Measurements from ENCODE around the gene ABCF3.

Gene ABCF3

DNA sequence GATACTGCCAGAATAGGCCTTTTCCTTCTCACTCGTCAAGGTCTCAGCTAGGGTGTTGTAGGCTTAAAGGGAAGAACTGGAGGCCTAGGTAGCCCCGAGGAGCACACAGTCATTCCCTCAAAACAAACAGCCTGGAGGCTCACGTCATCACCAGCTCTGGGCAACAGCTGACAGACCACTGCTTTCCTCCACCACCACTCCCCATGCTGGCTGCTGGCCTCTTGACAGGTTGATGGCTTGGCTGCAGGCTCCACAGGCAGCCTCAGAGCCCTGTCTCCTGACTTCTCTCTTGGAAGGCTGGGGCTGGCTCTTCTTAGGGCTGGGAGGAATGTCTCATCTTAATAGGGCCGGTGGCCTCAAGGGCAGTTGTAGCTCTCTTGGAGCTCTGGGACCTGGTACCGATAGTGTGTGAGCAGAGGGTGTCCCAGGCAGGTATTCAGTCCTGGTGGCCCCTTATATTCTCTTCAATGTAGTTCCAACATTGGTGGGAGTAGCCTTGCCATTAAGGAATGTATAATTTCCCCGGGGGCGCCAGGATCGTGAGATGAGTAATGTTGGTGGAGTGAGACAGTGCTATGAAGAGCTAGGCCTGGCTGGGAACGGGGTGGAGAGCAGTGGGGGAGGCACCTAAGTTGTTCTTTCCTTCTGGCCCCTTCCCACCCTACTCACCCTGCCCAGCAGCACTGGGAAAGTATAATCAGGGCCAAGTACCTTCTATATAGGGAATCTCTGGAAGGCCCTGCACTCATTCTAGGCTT lies 17.5 kb upstream of the ABCF3 start:
- no peak for DNase-seq

DNA sequence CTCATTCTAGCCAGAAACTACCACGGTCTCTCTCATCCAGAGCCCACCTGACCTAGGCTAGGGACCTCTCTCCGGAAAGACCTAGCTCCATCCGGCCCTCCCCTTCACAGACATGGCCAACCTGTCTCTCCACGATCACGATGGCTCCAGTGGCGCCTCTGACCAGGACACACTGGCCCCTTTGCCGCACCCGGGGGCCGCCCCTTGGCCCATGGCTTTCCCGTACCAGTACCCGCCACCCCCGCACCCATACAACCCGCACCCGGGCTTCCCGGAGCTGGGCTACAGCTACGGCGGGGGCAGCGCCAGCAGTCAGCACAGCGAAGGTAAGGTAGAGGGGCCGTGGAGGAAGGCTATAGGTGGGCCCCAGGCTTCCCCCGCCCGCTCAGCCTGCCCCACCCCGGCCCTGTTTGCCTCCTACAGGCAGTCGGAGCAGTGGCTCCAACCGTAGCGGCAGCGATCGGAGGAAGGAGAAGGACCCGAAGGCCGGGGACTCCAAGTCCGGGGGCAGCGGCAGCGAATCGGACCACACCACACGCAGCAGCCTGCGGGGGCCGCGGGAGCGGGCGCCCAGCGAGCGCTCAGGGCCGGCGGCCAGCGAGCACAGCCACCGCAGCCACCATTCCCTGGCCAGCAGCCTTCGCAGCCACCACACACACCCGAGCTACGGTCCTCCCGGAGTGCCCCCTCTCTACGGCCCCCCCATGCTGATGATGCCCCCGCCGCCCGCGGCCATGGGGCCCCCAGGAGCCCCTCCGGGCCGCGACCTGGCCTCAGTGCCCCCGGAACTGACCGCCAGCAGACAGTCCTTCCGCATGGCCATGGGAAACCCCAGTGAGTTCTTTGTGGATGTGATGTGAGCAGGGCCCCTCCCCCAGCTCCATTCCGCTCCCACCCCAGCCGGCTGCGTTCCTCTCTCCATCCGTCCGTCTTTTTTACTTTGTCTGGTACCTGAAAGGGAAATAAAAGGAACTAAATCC lies 15.8 kb upstream of the ABCF3 start:
- DNase-seq: no peak

DNA sequence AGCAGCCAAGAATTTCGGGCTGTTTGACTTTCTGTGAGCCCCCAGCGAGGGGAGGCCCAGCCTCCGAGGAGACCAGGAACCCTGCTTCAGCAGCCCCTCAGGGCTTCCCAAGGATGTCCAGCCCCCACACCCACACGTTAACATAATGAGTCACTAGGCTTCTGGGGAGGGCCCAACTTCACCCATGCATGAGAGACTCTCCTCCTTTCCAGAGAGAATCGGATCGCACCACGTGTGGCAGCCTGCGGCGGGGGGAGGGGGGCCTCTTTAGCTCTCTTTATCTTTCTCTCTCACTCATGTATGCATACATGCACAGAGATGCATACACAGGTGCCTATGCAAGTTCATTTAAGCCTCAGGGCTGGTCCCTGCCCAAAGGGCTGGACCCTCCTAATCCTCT lies 14.4 kb upstream of the ABCF3 start:
- no peak for DNase-seq

DNA sequence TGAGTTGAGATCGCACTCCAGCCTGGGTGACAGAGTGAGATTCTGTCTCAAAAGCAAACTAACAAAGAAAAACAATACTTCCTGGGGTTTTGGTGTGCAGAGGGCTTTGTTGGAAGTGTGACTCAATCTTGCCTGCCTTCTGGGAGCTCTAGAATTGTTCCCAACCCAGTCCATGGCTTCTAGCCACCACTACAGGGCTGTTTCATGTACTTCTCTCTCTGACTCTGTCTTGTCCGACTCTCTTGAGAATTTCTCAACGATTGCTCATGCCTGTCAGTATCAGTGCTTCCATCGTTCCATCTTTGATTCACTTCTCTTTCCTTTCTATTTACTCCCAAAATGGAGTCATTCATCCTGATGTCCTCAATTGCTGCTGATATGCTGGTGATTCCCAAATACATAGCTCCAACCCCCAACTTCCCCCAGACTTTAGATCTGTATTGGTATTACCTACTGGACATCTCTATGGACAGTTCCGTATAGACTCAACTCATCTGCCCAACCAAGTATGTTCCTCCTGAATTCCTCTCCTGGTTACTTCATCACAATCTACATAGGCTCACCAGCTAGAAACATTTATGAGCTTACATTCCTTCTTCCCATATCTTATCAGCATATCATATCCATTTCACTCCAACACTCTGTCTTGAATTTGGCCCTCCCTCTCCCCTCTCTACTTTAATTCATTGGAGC lies 13.2 kb upstream of the ABCF3 start:
- DNase-seq: no peak

DNA sequence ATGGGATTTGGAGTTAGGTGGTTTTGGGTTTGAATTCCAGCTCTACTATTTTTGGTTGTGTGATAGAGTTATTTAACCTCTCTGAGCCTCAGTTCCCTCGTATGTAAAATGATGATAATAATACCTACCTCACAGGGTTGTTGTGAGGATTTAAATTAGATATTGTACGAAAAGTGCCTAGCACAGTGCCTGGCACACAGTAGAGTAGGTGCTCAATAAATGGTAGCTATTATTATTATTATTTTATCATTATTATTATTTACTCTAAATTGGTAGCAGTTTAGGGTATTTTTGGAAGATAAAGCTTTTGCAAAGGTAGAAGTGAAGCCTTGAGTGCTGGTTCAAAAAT lies 12.7 kb upstream of the ABCF3 start:
- no peak for DNase-seq

DNA sequence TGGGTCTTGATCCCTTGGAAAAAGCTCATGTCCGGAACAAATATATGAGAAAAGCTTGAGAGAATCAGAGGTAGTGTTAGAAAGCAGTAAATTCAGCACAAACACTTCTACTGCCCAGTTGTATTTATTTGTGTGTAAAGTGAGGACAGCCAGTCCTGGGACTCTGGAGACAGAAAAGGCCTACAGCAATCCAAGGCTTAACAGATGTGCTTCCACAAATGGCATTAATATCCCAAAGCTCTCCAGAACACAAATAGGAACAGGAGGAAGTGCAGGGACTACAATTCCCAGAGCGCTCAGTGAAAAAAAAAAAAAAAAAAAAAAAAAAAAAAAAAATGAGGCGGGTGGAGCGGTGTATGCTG lies 11.7 kb upstream of the ABCF3 start:
- no peak for DNase-seq

DNA sequence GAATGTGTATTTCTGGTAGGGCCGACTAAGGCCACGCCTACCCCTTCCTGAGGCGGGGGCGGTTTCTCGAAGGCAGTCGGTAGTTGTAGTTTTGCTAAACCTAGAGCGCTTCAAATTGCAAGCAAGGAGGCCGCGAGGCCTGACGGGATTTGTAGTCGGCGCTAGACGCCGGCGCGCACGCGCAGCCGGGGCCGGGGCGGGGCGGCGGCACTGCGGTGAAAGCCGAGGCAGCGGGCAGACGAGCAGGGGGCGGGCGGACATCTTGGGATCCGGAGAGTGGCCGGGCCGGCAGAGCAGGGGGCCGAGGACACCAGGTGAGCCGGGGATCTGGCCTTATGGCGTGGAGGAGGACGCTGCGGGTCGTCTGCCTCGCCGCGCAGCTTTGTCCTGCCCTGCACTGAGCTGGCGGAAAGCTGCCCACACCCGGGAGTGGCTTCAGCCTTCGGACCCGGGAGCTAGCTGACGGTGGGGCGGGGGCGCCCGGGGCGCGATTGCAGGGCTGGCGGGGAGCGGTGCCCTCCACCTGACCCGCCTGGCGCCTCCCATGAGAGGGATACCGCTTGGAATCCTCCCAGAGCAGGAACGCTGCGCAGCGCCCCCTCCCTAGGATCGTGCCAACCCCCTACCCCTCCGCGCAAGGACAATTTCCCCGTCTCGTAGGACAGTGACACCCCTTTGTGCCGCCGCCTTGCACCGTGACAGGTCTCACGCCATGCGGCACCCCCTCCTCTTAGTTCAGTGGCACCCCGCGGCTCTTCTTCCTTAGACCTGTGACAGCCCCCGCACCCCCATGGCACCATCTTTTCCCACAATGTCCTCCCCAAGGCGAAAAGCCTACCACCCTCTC lies 11.1 kb upstream of the ABCF3 start, which contains the start of gene AP2M1:
Gene AP2M1 (plus strand): TSS at position 210 of the 847 bp plus-strand sequence. CDS start 2,139 bp downstream, outside the sequence.
- peak; percentile 99 for DNase-seq

DNA sequence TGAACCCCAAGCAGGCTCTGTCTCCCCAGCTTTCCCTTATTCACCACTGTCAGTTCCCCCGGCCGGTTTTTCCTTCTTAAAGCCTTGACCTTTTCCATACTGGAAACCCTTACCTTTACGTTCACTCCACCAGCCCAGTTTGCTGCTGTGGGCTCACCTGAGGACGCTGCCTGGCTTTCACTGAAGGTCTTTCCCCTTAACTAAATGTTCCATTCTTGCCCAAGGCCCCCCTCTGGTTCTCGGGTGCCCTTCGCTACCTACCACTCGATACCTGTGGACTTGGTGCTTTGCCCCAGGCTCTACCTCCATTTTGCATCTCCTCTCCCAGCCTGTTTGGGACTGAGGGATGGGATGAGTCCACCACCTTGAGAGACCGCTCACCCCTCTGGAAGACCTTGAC lies 10.5 kb upstream of the ABCF3 start:
- no peak for DNase-seq

DNA sequence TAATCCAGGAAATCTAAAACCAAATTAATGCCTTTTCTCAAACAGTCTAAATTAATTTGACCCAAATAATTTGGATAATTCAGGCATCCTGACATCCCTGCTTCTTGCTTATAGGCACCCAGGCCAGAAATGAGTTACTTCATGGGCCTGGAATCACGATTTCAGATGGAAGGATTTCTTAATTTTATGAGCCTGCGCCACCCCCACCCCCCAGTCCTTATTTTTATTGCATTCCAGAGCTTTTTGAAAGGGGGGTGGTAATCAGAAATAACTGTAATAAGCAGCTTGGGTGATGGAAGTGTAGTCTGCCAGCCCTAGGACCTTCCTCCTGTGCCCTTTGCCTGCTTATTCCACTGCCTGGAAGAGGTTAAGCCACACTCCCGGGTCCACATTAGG lies 10.0 kb upstream of the ABCF3 start:
- DNase-seq: no peak

DNA sequence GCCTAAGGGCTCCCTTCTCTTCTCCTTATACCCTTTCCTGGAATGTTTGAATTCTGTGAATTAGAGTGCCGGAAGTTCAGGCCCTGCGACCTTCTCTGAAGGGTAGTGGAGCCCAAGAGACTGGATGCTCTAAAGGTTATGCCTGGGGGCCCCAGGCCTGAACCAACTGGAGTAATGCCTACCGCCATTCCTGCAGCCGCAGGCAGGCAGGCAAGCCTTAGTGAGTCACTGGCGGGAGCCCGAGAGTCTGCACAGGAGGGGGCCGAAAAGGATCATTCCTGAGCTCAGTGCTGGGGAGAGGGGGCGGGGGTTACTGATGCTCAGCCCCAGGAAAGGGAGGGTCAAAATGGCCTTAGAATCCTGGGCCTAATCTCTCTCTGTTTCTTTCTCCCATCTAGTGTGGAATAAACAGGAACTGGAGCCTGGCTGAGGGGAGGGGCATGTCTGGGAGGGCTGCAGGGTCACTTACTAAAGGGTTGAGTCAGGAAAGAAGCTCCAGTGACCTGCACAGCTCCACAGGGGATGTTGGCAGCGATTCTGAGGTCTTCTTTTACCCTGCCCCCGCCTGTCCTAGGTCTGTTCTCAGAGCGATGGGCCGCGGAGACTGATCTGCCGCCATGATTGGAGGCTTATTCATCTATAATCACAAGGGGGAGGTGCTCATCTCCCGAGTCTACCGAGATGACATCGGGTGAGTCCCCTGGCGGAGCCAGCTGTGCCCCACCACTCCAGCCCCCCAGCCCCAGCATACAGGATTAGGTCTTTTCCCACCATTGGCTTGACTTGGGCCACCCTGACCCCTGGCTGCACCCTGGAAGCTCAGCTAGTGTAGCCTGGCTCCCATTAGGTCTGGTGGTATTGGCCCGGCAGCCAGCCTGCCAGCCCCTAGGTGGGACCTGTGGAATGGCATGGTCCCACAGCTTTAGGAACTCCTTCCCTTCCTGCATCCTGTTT lies 9.3 kb upstream of the ABCF3 start:
- DNase-seq: peak; percentile 78

DNA sequence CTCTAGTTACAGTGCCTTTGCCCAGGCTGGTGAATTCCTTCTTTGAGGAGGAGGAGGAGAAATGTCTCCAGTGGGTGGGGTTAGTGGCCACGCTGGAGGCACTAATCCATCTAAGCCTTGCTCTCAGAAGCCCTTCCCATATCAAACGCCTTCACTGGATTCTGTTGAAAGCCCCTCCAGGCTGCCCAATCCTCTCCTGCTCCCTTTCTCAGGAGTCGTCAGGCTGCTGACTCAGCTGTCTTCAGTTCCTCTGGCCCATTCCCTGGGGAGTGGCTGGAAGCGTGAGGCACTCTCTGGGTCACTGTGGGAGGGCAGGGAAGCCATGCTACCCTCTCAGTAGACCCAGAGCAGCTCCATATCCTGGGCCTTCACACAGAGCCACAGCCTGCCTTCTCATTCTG lies 8.7 kb upstream of the ABCF3 start:
- DNase-seq: no peak

DNA sequence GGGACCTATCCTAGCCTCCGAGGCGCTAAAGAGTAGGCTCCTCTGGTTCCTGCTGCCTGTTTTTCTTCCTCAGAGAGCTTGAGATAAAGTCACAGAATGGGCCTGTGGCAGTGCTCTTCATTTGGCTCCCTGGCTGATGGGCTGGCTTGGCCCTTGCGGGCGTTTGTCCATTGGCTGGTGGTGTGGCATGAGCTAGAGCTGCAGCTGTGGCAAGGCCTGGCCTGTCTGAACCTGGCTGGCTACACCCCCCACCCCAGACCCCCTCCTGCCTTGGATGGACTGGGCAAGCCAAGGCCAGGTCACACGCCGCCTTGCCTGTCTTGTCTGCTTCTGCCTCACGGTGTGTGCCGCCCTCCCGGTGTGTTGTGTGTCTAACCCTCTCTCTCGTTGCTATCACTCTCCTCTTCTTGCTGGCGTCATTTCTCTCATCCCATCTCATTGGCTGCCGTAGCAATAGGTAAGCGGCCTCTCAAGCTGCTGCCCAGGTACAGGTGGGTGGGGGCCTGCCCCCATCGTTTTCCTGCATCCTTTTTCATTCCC lies 8.2 kb upstream of the ABCF3 start:
- no peak for DNase-seq

DNA sequence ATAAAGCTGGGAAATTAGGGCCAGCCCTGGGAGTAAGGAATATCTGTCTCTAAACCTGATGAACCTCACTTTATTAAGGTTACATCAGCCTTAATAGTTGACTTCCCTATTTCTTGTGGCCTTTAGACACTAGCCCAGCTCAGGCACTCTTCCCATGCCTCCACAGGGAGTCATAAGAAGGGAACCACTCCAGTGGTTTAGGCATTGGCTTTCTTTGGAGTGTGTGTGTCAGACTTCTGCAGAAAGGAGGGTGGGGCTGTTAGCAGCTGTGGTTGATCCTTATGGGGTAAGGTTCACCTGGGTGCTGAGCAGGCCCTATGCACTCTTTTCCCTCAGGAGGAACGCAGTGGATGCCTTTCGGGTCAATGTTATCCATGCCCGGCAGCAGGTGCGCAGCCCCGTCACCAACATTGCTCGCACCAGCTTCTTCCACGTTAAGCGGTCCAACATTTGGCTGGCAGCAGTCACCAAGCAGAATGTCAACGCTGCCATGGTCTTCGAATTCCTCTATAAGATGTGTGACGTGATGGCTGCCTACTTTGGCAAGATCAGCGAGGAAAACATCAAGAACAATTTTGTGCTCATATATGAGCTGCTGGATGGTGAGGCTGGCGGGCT lies 7.4 kb upstream of the ABCF3 start:
- no peak for DNase-seq

DNA sequence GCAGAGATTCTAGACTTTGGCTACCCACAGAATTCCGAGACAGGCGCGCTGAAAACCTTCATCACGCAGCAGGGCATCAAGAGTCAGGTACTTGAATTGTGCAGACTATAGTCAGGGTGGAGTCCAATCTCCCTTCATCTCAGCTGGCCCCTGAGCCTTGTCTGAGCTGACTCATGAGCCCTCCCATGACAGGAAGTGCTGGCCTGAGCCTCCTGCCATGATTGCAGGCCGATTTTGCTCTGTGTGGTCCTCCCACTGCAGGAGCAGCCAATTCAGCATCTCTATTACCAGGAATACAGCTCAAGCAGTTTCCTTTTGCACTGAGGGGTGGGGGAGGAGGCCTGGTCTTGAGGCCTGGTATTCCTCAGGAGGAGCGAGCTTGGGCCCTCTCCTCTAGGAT lies 5.8 kb upstream of the ABCF3 start:
- peak; percentile 11 for DNase-seq

DNA sequence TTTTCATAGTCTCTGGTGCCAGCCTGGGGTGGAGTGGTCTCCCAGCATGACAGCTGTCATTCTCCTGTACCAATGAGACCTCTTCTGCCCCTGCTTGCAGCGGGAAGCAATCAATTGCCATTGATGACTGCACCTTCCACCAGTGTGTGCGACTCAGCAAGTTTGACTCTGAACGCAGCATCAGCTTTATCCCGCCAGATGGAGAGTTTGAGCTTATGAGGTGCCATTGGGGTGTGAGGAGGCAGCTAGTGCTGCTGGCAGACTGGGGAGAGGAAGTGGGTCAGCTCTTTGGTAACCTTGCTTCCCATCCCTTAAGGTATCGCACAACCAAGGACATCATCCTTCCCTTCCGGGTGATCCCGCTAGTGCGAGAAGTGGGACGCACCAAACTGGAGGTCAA lies 4.4 kb upstream of the ABCF3 start:
- DNase-seq: no peak

DNA sequence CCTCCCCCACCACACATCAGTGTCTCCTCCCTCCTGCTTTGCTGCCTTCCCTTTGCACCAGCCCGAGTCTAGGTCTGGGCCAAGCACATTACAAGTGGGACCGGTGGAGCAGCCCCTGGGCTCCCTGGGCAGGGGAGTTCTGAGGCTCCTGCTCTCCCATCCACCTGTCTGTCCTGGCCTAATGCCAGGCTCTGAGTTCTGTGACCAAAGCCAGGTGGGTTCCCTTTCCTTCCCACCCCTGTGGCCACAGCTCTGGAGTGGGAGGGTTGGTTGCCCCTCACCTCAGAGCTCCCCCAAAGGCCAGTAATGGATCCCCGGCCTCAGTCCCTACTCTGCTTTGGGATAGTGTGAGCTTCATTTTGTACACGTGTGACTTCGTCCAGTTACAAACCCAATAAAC lies 2.3 kb upstream of the ABCF3 start:
- no peak for DNase-seq

DNA sequence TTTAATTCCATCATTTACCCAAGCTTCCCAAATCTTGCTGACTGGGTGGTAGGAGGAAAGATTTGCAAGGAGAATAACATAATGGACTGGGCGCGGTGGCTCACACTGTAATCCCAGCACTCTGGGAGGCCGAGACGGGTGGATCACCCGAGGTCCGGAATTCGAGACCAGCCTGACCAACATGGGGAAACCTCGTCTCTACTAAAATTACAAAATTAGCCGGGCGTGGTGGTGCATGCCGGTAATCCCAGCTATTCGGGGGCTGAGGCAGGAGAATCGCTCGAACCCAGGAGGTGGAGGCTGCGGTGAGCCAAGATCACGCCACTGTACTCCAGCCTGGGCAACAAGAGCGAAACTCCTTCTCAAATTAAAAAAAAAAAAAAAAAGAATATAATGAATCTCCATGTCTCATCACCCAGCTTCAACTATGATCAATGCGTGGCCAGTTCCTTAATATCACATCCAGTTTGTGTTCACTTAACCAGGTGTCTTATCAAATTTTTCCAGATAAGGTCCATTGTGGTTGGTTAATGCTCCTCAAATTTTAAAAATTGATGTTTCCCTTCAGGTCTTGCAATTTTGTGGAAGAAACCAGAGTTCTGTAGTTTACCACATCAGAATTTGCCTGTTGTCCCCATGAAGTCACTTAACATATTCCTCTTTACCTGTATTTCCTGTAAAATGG lies 1.3 kb upstream of the ABCF3 start:
- DNase-seq: no peak

DNA sequence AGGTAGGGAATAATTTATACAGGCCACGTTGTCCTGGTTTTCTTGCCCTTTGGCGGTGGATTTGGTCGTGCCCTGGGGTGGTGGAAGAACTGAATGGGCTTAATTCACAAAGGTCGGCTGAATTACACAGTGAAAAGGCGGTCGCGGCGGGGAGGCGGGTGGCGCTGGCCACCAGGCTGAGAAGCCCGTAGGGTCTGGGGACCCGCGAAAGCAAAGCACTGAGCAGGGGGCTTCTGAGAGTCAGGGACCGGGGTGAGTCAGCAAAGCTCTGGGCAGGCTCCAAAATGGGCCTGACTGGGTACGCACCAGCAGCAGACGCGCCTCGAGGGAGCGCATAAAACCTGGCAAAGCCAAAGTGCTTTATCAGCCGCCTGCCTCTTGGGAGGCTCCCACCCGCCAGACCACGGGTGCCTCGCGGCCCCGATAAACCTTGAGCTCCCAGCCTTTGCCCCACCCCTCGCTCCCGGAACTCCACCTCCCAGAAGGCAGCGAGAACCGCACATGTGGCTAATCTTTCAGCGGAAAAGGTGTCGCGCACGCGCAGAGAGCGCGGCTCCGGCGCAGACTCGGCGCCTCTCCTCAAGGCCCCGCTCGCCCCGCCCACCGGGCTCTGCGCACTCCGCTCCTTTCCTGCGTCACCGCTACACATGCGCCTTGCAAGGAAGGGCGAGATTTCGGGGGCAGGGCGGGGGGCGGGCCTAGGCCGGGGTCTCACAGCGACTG lies 377 bp upstream of the ABCF3 start:
- DNase-seq: peak; percentile 100

DNA sequence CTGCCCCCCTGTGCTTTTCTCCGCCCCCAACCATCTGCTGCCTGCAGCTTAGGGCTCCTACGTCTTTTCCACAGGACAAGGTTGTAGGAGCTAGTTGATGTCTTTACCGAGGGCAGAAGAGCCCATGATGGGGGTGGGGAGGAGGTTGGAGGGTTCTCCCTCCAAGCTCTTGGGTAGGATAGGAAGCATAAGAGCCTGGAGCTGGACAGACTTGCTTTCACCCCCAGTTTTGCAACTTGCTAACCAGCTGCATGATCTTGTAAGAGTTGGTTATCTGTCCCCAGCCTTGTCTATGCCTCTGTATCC lies 856 bp downstream of the ABCF3 start:
- DNase-seq: no peak

DNA sequence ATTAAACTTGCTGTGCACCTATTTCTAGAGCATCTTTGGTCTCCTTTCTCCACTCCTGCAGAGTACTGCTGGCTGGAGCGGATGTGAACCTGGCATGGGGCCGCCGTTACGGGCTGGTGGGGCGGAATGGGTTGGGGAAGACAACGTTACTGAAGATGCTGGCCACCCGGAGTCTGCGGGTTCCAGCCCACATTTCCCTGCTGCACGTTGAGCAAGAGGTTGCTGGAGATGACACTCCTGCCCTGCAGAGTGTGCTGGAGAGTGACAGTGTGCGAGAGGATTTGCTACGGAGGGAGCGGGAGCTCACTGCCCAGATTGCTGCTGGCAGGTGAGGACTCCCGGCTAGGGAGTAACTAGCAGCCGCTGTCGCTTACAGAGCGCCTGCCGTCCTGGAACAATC lies 2.1 kb downstream of the ABCF3 start:
- DNase-seq: no peak

Data from femur (tissue), 1 donor.